H9 (cell line): ENCODE results near the gene GGPS1. TPM values are rescaled to one million over a fixed set of nuclear protein-coding genes. Genes with fewer than 3 reads are reported as not detected.
A peak's percentile ranks its signal among the peaks of the same experiment; 100 is the strongest.

ENCODE experiments used
- DNase-seq: peaks from one replicate; pipeline ENCODE4 v3.0.0-alpha.2; 2017
- H2AFZ ChIP-seq: one replicate; pipeline ENCODE4 v1.6.1; 2013; ENCODE audit warnings: mild to moderate bottlenecking, low read length, control low read depth, moderate library complexity
- H2AK5ac ChIP-seq: 2 replicates; pipeline ENCODE4 v1.6.1; 2013; ENCODE audit warnings: low read length, control low read depth, mixed read lengths; ENCODE audit not compliant: insufficient read length
- H2BK120ac ChIP-seq: one replicate; pipeline ENCODE4 v1.6.1; 2013; ENCODE audit warnings: low read depth, mild to moderate bottlenecking, low read length, control low read depth, inconsistent platforms; ENCODE audit not compliant: poor library complexity, severe bottlenecking
- H2BK12ac ChIP-seq: 2 replicates; pipeline ENCODE4 v1.6.1; 2013; ENCODE audit warnings: low read length, control low read depth, mixed read lengths, low read depth; ENCODE audit not compliant: insufficient read length
- H2BK15ac ChIP-seq: 2 replicates; pipeline ENCODE4 v1.6.1; 2013; ENCODE audit warnings: low read depth, low read length, control low read depth
- H2BK20ac ChIP-seq: one replicate; pipeline ENCODE4 v1.6.1; 2013; ENCODE audit warnings: low read depth, mild to moderate bottlenecking, low read length, control low read depth, inconsistent platforms; ENCODE audit not compliant: poor library complexity, severe bottlenecking
- H2BK5ac ChIP-seq: 2 replicates; pipeline ENCODE4 v1.6.1; 2013; ENCODE audit warnings: low read length, control low read depth, mixed read lengths; ENCODE audit not compliant: insufficient read length
- H3K14ac ChIP-seq: 2 replicates; pipeline ENCODE4 v1.6.1; 2013; ENCODE audit warnings: low read length, control low read depth; ENCODE audit not compliant: insufficient read depth
- H3K18ac ChIP-seq: 2 replicates; pipeline ENCODE4 v1.6.1; 2013; ENCODE audit warnings: low read depth, mild to moderate bottlenecking, mixed read lengths, low read length, control low read depth; ENCODE audit not compliant: insufficient read length
- H3K23ac ChIP-seq: 2 replicates; pipeline ENCODE4 v1.6.1; 2013; ENCODE audit warnings: low read length, control low read depth, mixed read lengths, low read depth; ENCODE audit not compliant: insufficient read length
- H3K23me2 ChIP-seq: 2 replicates; pipeline ENCODE4 v1.6.1; 2013; ENCODE audit warnings: low read depth, mild to moderate bottlenecking, mixed read lengths, low read length, control low read depth; ENCODE audit not compliant: insufficient read length, poor library complexity, severe bottlenecking
- H3K27ac ChIP-seq: 2 replicates; pipeline ENCODE4 v1.5.1; 2013; ENCODE audit warnings: low read length, control low read depth, mixed read lengths, low read depth; ENCODE audit not compliant: insufficient read length
- H3K27me3 ChIP-seq: 2 replicates; pipeline ENCODE4 v1.6.1; 2013; ENCODE audit warnings: low read length, control low read depth, inconsistent platforms; ENCODE audit not compliant: insufficient read depth
- H3K4ac ChIP-seq: 2 replicates; pipeline ENCODE4 v1.6.1; 2013; ENCODE audit warnings: low read depth, mild to moderate bottlenecking, control low read depth, inconsistent platforms, low read length, moderate library complexity
- H3K4me1 ChIP-seq: 2 replicates; pipeline ENCODE4 v1.6.1; 2013; ENCODE audit warnings: low read length, control low read depth, inconsistent platforms; ENCODE audit not compliant: insufficient read depth
- H3K4me2 ChIP-seq: 2 replicates; pipeline ENCODE4 v1.6.1; 2013; ENCODE audit warnings: low read length, control low read depth, mixed read lengths; ENCODE audit not compliant: insufficient read length, insufficient read depth
- H3K56ac ChIP-seq: 2 replicates; pipeline ENCODE4 v1.6.1; 2013; ENCODE audit warnings: low read depth, mild to moderate bottlenecking, mixed read lengths, low read length, control low read depth; ENCODE audit not compliant: insufficient read length
- H3K79me1 ChIP-seq: 2 replicates; pipeline ENCODE4 v1.6.1; 2013; ENCODE audit warnings: low read depth, mild to moderate bottlenecking, moderate library complexity, low read length, control low read depth, inconsistent platforms; ENCODE audit not compliant: insufficient read depth, poor library complexity, severe bottlenecking
- H3K79me2 ChIP-seq: 2 replicates; pipeline ENCODE4 v1.6.1; 2013; ENCODE audit warnings: low read length, control low read depth, inconsistent platforms; ENCODE audit not compliant: insufficient read depth
- H3K9ac ChIP-seq: 2 replicates; pipeline ENCODE4 v1.6.1; 2013; ENCODE audit warnings: low read length, control low read depth, mixed read lengths; ENCODE audit not compliant: insufficient read length; ENCODE audit errors: extremely low read depth
- H3K9me3 ChIP-seq: one replicate; pipeline ENCODE4 v1.6.1; 2013; ENCODE audit warnings: low read depth, low read length, inconsistent platforms; ENCODE audit not compliant: control insufficient read depth
- H3T11ph ChIP-seq: one replicate; pipeline ENCODE4 v1.6.1; 2013; ENCODE audit warnings: mild to moderate bottlenecking, low read length, control low read depth, inconsistent platforms
- H4K20me1 ChIP-seq: one replicate; pipeline ENCODE4 v1.6.1; 2013; ENCODE audit not compliant: control insufficient read depth, insufficient read length, insufficient read depth
- H4K5ac ChIP-seq: 2 replicates; pipeline ENCODE4 v1.6.1; 2013; ENCODE audit warnings: low read depth, mild to moderate bottlenecking, mixed read lengths, low read length, control low read depth; ENCODE audit not compliant: insufficient read length
- H4K8ac ChIP-seq: replicated peaks from 2 replicates; pipeline ENCODE4 v1.6.1; 2013; ENCODE audit warnings: low read length, control low read depth, mixed read lengths, low read depth; ENCODE audit not compliant: insufficient read length
- H4K91ac ChIP-seq: 2 replicates; pipeline ENCODE4 v1.6.1; 2013; ENCODE audit warnings: low read depth, mild to moderate bottlenecking, moderate library complexity, mixed read lengths, low read length, control low read depth; ENCODE audit not compliant: insufficient read length
- H3K27ac Mint-ChIP-seq, 3 experiments: 2 replicates in 2 of 3; 3 replicates in 1 of 3; pipeline ENCODE4 v1.8.0; 2020 to 2021; ENCODE audit warnings: mixed read lengths in 3 of 3, mild to moderate bottlenecking in 1 of 3, moderate library complexity in 1 of 3
- H3K27me3 Mint-ChIP-seq: 2 replicates; pipeline ENCODE4 v1.8.0; 2021; ENCODE audit warnings: low read depth, mild to moderate bottlenecking, moderate library complexity, mixed read lengths
- H3K36me3 Mint-ChIP-seq, 3 experiments: 2 replicates in 2 of 3; 3 replicates in 1 of 3; pipeline ENCODE4 v1.8.0; 2020 to 2021; ENCODE audit warnings: low read depth in 3 of 3, mixed read lengths in 3 of 3; ENCODE audit not compliant: insufficient read depth in 1 of 3
- H3K4me1 Mint-ChIP-seq, 2 experiments: 2 replicates each; pipeline ENCODE4 v1.8.0; 2020; ENCODE audit warnings: mixed read lengths in 2 of 2
- H3K4me3 Mint-ChIP-seq, 2 experiments: 2 replicates in 1 of 2; 3 replicates in 1 of 2; pipeline ENCODE4 v1.8.0; 2020 to 2021; ENCODE audit warnings: mild to moderate bottlenecking in 2 of 2, mixed read lengths in 2 of 2, moderate library complexity in 1 of 2
- H3K9me3 Mint-ChIP-seq, 2 experiments: 2 replicates in 1 of 2; 3 replicates in 1 of 2; pipeline ENCODE4 v1.8.0; 2020; ENCODE audit warnings: mild to moderate bottlenecking in 2 of 2, mixed read lengths in 2 of 2, moderate library complexity in 1 of 2
- CTCF ChIP-seq: fragments of 200-600 bp; sonication (generic); conservative IDR thresholded peaks from 3 replicates; pipeline ENCODE4 v1.8.0; 2021; ENCODE audit warnings: antibody characterized with exemption, mild to moderate bottlenecking
- WGBS: extraction: QIAGEN DNeasy Blood & Tissue Kit; methylation state at CpG from one replicate; pipeline ENCODE4 v1.1.7; 2013; ENCODE audit warnings: missing lambda C conversion rate, low lambda C conversion rate, mixed read lengths; ENCODE audit not compliant: insufficient read length; ENCODE audit errors: extremely low coverage; 5-methylcytosine and 5-hydroxymethylcytosine counted together
- total RNA-seq: library from RNA; stranded (reverse); gene quantifications from 2 replicates; pipeline ENCODE4 v1.2.1, GENCODE V29; 2021

Gene GGPS1
- total RNA-seq, 1 experiment from 2014 or later: 44.7 TPM

GRCh38 chr1:235295902-235296350 is 32.4 kb upstream of the GGPS1 start:
- H4K20me1 ChIP-seq: no peaks in the 10 kb centered on the region
- no peak overlapping the region for H2BK15ac ChIP-seq
- no peak for TF ChIP-seq CTCF
- no peaks in the 10 kb centered on the region for H3K27me3 Mint-ChIP-seq
- no peak overlapping the region for H3K4ac ChIP-seq
- H3K23me2 ChIP-seq: no peaks in the 10 kb centered on the region
- no peak overlapping the region for H4K91ac ChIP-seq
- no CpG with 5 or more reads among the region's 5 CpGs for WGBS
- no peaks in the 10 kb centered on the region for H3K27me3 ChIP-seq
- peaks cover 26% of the 10 kb centered on the region; the same call in 1 of the 2 replicates for H3K79me2 ChIP-seq
- H3K36me3 Mint-ChIP-seq: peaks cover 10 to 23% (median 15%) of the 10 kb centered on the region in 3 experiments
- no peak overlapping the region for H3K27ac ChIP-seq
- no peak overlapping the region for H3T11ph ChIP-seq
- H2BK20ac ChIP-seq: no peak overlapping the region
- no peak overlapping the region for H3K9ac ChIP-seq
- no peaks in the 10 kb centered on the region for H3K79me1 ChIP-seq
- H3K9me3 ChIP-seq: no peaks in the 10 kb centered on the region
- H2BK5ac ChIP-seq: no peak overlapping the region
- H2AFZ ChIP-seq: no peak overlapping the region
- H3K18ac ChIP-seq: no peak overlapping the region
- no peaks in the 10 kb centered on the region; the same call in 1 of the 2 replicates for H3K4me1 ChIP-seq
- no peak overlapping the region for H3K56ac ChIP-seq
- H2BK120ac ChIP-seq: no peak overlapping the region
- H3K4me1 Mint-ChIP-seq: peaks cover 12 to 21% of the 10 kb centered on the region in 2 experiments
- H3K9me3 Mint-ChIP-seq: peaks cover 10 to 17% of the 10 kb centered on the region in 2 experiments
- no peak overlapping the region for H3K23ac ChIP-seq
- H3K14ac ChIP-seq: no peak overlapping the region
- H3K4me3 Mint-ChIP-seq: no peak overlapping the region
- no peak overlapping the region for H3K4me2 ChIP-seq
- H2AK5ac ChIP-seq: no peak overlapping the region
- DNase-seq: no peak
- no peak overlapping the region for H4K5ac ChIP-seq
- peak overlapping the region; percentile 24 to 93 (median 83); a peak in 5 of 7 replicates for H3K27ac Mint-ChIP-seq
- no peak overlapping the region for H4K8ac ChIP-seq
- H2BK12ac ChIP-seq: no peak overlapping the region
